Esophagus (tissue), 2 donors: ENCODE data around the gene ASAH2B. TPM values are rescaled to one million over a fixed set of nuclear protein-coding genes. Genes with fewer than 3 reads are reported as not detected.
A peak's percentile ranks its signal among the peaks of the same experiment; 100 is the strongest.
"Not testable (repeated sequence)": the region's sequence is repeated elsewhere in the genome, so short reads cannot be mapped to it uniquely, and the experiment has no call there.

Source experiments
- H3K27ac ChIP-seq, 2 donors: one replicate each; pipeline ENCODE4 v1.5.1; 2013; ENCODE audit warnings: low read depth in 2 of 2, mild to moderate bottlenecking in 2 of 2, inconsistent platforms in 1 of 2, low read length in 1 of 2, moderate library complexity in 1 of 2
- H3K27me3 ChIP-seq, 2 donors: one replicate each; pipeline ENCODE4 v1.6.1; 2013; ENCODE audit warnings: low read length in 2 of 2, control low read depth in 1 of 2, mild to moderate bottlenecking in 1 of 2; ENCODE audit not compliant: insufficient read depth in 2 of 2, control insufficient read depth in 1 of 2
- H3K36me3 ChIP-seq, 2 donors: one replicate each; pipeline ENCODE4 v1.6.1; 2013; ENCODE audit warnings: low read length in 1 of 2; ENCODE audit not compliant: control insufficient read depth in 2 of 2, insufficient read depth in 2 of 2
- H3K4me1 ChIP-seq, 2 donors: one replicate each; pipeline ENCODE4 v1.6.1; 2013; ENCODE audit warnings: low read length in 1 of 2; ENCODE audit not compliant: control insufficient read depth in 2 of 2, insufficient read depth in 2 of 2
- H3K4me3 ChIP-seq, 2 donors: one replicate each; pipeline ENCODE4 v1.5.1; 2013; ENCODE audit warnings: low read length in 2 of 2, mild to moderate bottlenecking in 2 of 2, low read depth in 1 of 2, moderate library complexity in 1 of 2
- H3K9me3 ChIP-seq, 2 donors: one replicate each; pipeline ENCODE4 v1.6.1; 2013; ENCODE audit warnings: mild to moderate bottlenecking in 2 of 2, low read depth in 1 of 2, low read length in 1 of 2, moderate library complexity in 1 of 2; ENCODE audit not compliant: control insufficient read depth in 2 of 2, insufficient read depth in 1 of 2
- WGBS, 2 donors: extraction: QIAGEN DNeasy Blood & Tissue Kit; methylation state at CpG; one replicate each; pipeline ENCODE4 v1.1.7; 2013; 5-methylcytosine and 5-hydroxymethylcytosine counted together
- polyA plus RNA-seq, 2 donors: library from polyadenylated mRNA; stranded (reverse); fragments of 200-250 nt; gene quantifications; one replicate each; pipeline ENCODE4 v1.2.3, GENCODE V29; 2013
- donor health status: healthy with polysubstance abuse.
- donor health status: Bipolar disorder and iron deficiency.

The ASAH2B gene
- polyA plus RNA-seq, 2 donors: 1.1 to 2.2 TPM

- Histone ChIP-seq H3K4me3 (peak overlapping the region; percentile 68 to 91), H3K9me3 (no peaks in the 10 kb centered on the region), H3K36me3 (no peaks in the 10 kb centered on the region), H3K27me3 (no peaks in the 10 kb centered on the region), H3K4me1 (no peaks in the 10 kb centered on the region), H3K27ac (peak overlapping the region; percentile 49 to 85)
- 0 to 1% methylated on average over 8 of the region's 8 CpGs for WGBS, 2 donors
These were observed 535 bp downstream of the ASAH2B start for GRCh38 chr10:50740293-50740648.

GRCh38 chr10:50742820-50743219, 3.1 kb downstream of the ASAH2B start:
- not testable (repeated sequence) for H3K4me1 ChIP-seq, H3K4me3 ChIP-seq, H3K27me3 ChIP-seq, H3K36me3 ChIP-seq, H3K9me3 ChIP-seq, H3K27ac ChIP-seq
- WGBS, 2 donors: 94 to 98% methylated on average over 10 of the region's 10 CpGs

GRCh38 chr10:50766774-50767513, 27.2 kb downstream of the ASAH2B start:
- not testable (repeated sequence) for H3K4me3 ChIP-seq, H3K9me3 ChIP-seq, H3K4me1 ChIP-seq, H3K36me3 ChIP-seq, H3K27ac ChIP-seq, H3K27me3 ChIP-seq
- 80 to 86% methylated on average over 4 to 5 of the region's 5 CpGs for WGBS, 2 donors

GRCh38 chr10:50772042-50772441, 32.3 kb downstream of the ASAH2B start:
- H3K27me3 ChIP-seq, H3K9me3 ChIP-seq, H3K36me3 ChIP-seq, H3K4me1 ChIP-seq, H3K27ac ChIP-seq, H3K4me3 ChIP-seq: not testable (repeated sequence)
- 92 to 95% methylated on average over 3 of the region's 3 CpGs for WGBS, 2 donors

- not testable (repeated sequence) for H3K9me3 ChIP-seq, H3K27me3 ChIP-seq, H3K4me3 ChIP-seq, H3K36me3 ChIP-seq, H3K4me1 ChIP-seq, H3K27ac ChIP-seq
- 52 to 60% methylated on average over 2 of the region's 2 CpGs for WGBS, 2 donors
These were observed 35.1 kb downstream of the ASAH2B start for GRCh38 chr10:50774868-50775267.

- WGBS, 2 donors: 73 to 85% methylated on average over 1 of the region's 1 CpG
- H3K27me3 ChIP-seq, H3K4me1 ChIP-seq, H3K27ac ChIP-seq, H3K9me3 ChIP-seq, H3K4me3 ChIP-seq, H3K36me3 ChIP-seq: not testable (repeated sequence)
These were observed 40.3 kb downstream of the ASAH2B start for GRCh38 chr10:50780036-50780435.

- not testable (repeated sequence) for H3K27me3 ChIP-seq, H3K27ac ChIP-seq, H3K9me3 ChIP-seq, H3K4me1 ChIP-seq, H3K36me3 ChIP-seq, H3K4me3 ChIP-seq
These were observed 42.3 kb downstream of the ASAH2B start for GRCh38 chr10:50782017-50782416.

GRCh38 chr10:50787962-50788361, 48.2 kb downstream of the ASAH2B start:
- WGBS, 2 donors: 39 to 55% methylated on average over 5 of the region's 5 CpGs

GRCh38 chr10:50788951-50789945, 49.5 kb downstream of the ASAH2B start:
- no peaks in the 10 kb centered on the region for H3K27me3 ChIP-seq
- no peak overlapping the region for H3K27ac ChIP-seq
- no peaks in the 10 kb centered on the region for H3K36me3 ChIP-seq
- WGBS, 2 donors: 41 to 42% methylated on average over 1 of the region's 1 CpG
- H3K4me1 ChIP-seq: no peaks in the 10 kb centered on the region
- H3K4me3 ChIP-seq: no peak overlapping the region
- no peaks in the 10 kb centered on the region for H3K9me3 ChIP-seq

More at GRCh38 chr10:50787962-50788361, 48.2 kb downstream of the ASAH2B start:
- H3K9me3 ChIP-seq, H3K4me1 ChIP-seq, H3K27me3 ChIP-seq, H3K27ac ChIP-seq, H3K4me3 ChIP-seq, H3K36me3 ChIP-seq: not testable (repeated sequence)

- Histone ChIP-seq H3K4me1 (no peaks in the 10 kb centered on the region), H3K4me3 (no peak overlapping the region), H3K27ac (no peak overlapping the region), H3K36me3 (no peaks in the 10 kb centered on the region), H3K27me3 (no peaks in the 10 kb centered on the region), H3K9me3 (no peaks in the 10 kb centered on the region)
These were observed 54.8 kb downstream of the ASAH2B start for GRCh38 chr10:50794490-50794889.
